HepG2 (cell line): ENCODE data around the gene SCAF4. TPM values are rescaled to one million over a fixed set of nuclear protein-coding genes. Genes with fewer than 3 reads are reported as not detected.

Experiments
- BCL6 ChIP-seq: IDR thresholded peaks from 2 replicates; pipeline ENCODE4 v1.6.1; 2016; ENCODE audit warnings: missing genetic modification reagents, missing compliant biosample characterization
- FOXO1 ChIP-seq: sonication (generic); formaldehyde crosslinking; IDR thresholded peaks from 2 replicates; pipeline ENCODE4 v1.4.0; 2020; ENCODE audit warnings: missing genetic modification reagents
- GABPA ChIP-seq, 2 experiments: IDR thresholded peaks; 2 replicates each; pipeline ENCODE4 v1.6.1; 2011 to 2016; ENCODE audit warnings: low read depth in 2 of 2, low read length in 1 of 2, missing biosample characterization in 1 of 2, missing genetic modification characterization in 1 of 2
- GATA4 ChIP-seq: sonication (generic); IDR thresholded peaks from 2 replicates; pipeline ENCODE4 v1.6.1; 2016; ENCODE audit warnings: antibody characterized with exemption, low read depth, borderline replicate concordance
- KLF13 ChIP-seq: sonication (generic); formaldehyde crosslinking; IDR thresholded peaks from 2 replicates; pipeline ENCODE4 v1.4.0; 2020; ENCODE audit warnings: mild to moderate bottlenecking, missing genetic modification reagents
- MBD4 ChIP-seq: IDR thresholded peaks from 2 replicates; pipeline ENCODE4 v1.6.1; 2012; ENCODE audit warnings: low read length, inconsistent platforms, borderline replicate concordance
- PCBP1 ChIP-seq: fragments of 200-400 bp; formaldehyde crosslinking; IDR thresholded peaks from 2 replicates; pipeline ENCODE4 v1.6.1; 2017; ENCODE audit warnings: mild to moderate bottlenecking, low read depth, low read length, borderline replicate concordance
- PLRG1 ChIP-seq: fragments of 450-650 bp; conservative IDR thresholded peaks from 2 replicates; pipeline ENCODE4 v1.6.1; 2016
- ZNF12 ChIP-seq: sonication (generic); formaldehyde crosslinking; IDR thresholded peaks from 2 replicates; pipeline ENCODE4 v1.5.0; 2020; ENCODE audit warnings: missing genetic modification reagents
- ZNF234 ChIP-seq: sonication (generic); formaldehyde crosslinking; conservative IDR thresholded peaks from 2 replicates; pipeline ENCODE4 v1.5.1; 2020; ENCODE audit warnings: mild to moderate bottlenecking, missing genetic modification reagents
- ZNF329 ChIP-seq: sonication (generic); formaldehyde crosslinking; IDR thresholded peaks from 2 replicates; pipeline ENCODE4 v1.9.0; 2021; ENCODE audit warnings: low read depth, mild to moderate bottlenecking, missing genetic modification reagents
- ZNF761 ChIP-seq: sonication (generic); formaldehyde crosslinking; conservative IDR thresholded peaks from 2 replicates; pipeline ENCODE4 v1.4.0; 2020; ENCODE audit warnings: mild to moderate bottlenecking, missing genetic modification reagents
- polyA plus RNA-seq, 8 experiments: library from polyadenylated mRNA; depleted of rRNA in 3 of 8; stranded (reverse) in 7 of 8; unstranded in 1 of 8; fragments of >200 nt; fragmentation: Illumina TruSeq in 4 of 8; extraction: Trizol in 4 of 8; gene quantifications; 2 replicates each; pipeline versions ENCODE4 v1.2.1 to v1.2.3, GENCODE V29; 2011 to 2016; ENCODE audit warnings: low read depth in 4 of 8, missing spikeins in 1 of 8, mixed read lengths in 1 of 8; ENCODE audit not compliant: insufficient read depth in 1 of 8
- total RNA-seq, 5 experiments: library from RNA; depleted of rRNA; stranded (reverse); fragments of >200 nt; fragmentation: Illumina TruSeq; extraction: Trizol; gene quantifications; 2 replicates each; pipeline ENCODE4 v1.2.3, GENCODE V29; 2016; ENCODE audit warnings: low read depth in 1 of 5
- TF ChIP-seq, protein P1 (sequence below): sonication (generic); formaldehyde crosslinking; IDR thresholded peaks from 2 replicates; pipeline ENCODE4 v1.8.1; 2022; ENCODE audit warnings: low read depth, mild to moderate bottlenecking, missing genetic modification reagents
- TF ChIP-seq, protein P2 (sequence below): sonication (generic); formaldehyde crosslinking; IDR thresholded peaks from 2 replicates; pipeline ENCODE4 v1.4.0; 2020; ENCODE audit warnings: missing genetic modification reagents
- TF ChIP-seq, protein P3 (sequence below): sonication (generic); formaldehyde crosslinking; IDR thresholded peaks from 2 replicates; pipeline ENCODE4 v1.8.1; 2022; ENCODE audit warnings: mild to moderate bottlenecking, missing genetic modification reagents
- TF ChIP-seq, protein P4 (sequence below), 2 experiments: sonication (generic) in 1 of 2; formaldehyde crosslinking in 1 of 2; IDR thresholded peaks; 2 replicates each; pipeline versions ENCODE4 v1.4.0 to v1.6.1; 2016 to 2020; ENCODE audit warnings: borderline replicate concordance in 1 of 2, low read depth in 1 of 2, mild to moderate bottlenecking in 1 of 2, missing genetic modification reagents in 1 of 2
- TF ChIP-seq, protein P5 (sequence below): sonication (generic); formaldehyde crosslinking; conservative IDR thresholded peaks from 2 replicates; pipeline ENCODE4 v1.8.0; 2022; ENCODE audit warnings: low read depth, missing genetic modification reagents

SCAF4 gene
- total and polyA plus RNA-seq, 2 of the 13 experiments (the other 11 are each of a cell fraction or from before 2014, with no cell fraction given), result 9.1 to 11.5 TPM

DNA sequence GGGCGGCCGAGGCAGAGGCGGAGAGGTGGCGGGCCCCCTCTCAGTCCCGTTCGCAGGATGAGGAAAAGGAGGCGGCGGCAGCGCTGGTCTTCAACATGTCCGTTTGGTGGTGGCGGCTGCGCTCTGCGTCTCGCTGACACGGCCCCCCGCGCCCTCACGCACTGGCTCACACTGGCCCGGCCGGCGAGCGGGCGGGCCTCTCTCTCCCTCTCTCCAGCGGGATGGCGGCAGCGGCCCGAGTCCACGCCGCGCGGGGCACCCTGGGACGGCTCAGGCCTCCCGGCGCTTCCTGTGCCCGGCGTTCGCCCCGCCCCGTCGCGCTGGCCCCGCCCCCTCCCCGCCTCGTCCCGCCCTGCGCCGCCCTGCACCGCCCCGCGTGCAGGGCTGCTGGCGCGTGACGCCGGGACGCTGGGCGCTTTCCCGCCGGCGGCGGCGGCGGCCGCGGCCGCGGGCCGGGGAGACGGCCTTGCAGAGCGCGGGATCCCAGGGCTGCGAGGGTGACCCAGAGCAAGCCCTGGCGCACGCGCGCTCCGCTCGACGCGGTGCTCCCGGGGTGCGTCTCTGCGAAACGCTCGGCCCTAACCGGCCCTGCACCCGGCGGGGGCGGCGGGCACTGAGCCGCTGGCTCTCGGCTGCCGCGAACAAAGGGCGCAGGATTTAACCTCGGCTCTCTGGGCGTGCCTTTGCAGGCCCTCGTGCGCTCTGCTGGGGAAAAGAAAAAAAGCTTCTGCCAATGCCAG, at the start of gene SCAF4 (continued):
- TF ChIP-seq, protein P1, sequence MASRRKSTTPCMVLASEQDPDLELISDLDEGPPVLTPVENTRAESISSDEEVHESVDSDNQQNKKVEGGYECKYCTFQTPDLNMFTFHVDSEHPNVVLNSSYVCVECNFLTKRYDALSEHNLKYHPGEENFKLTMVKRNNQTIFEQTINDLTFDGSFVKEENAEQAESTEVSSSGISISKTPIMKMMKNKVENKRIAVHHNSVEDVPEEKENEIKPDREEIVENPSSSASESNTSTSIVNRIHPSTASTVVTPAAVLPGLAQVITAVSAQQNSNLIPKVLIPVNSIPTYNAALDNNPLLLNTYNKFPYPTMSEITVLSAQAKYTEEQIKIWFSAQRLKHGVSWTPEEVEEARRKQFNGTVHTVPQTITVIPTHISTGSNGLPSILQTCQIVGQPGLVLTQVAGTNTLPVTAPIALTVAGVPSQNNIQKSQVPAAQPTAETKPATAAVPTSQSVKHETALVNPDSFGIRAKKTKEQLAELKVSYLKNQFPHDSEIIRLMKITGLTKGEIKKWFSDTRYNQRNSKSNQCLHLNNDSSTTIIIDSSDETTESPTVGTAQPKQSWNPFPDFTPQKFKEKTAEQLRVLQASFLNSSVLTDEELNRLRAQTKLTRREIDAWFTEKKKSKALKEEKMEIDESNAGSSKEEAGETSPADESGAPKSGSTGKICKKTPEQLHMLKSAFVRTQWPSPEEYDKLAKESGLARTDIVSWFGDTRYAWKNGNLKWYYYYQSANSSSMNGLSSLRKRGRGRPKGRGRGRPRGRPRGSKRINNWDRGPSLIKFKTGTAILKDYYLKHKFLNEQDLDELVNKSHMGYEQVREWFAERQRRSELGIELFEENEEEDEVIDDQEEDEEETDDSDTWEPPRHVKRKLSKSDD (CRISPR knock-in tag), result no peak; the same call in 1 of the 2 replicates
- TF ChIP-seq ZNF329 (CRISPR knock-in tag) (peak; percentile 76; the same call in 1 of the 2 replicates), BCL6 (CRISPR knock-in tag) (peak; percentile 4; the same call in 1 of the 2 replicates), ZNF234 (0 out of 2 replicates have a peak, but pooled peaks have one; percentile 15), FOXO1 (CRISPR knock-in tag) (no peak), PLRG1 (no peak), GABPA (IDR thresholded peaks at IDR 0.05; ENCODE audit: low read depth, low read length) (peak; percentile 40), GABPA (CRISPR knock-in tag; IDR thresholded peaks at IDR 0.05; ENCODE audit: low read depth) (no peak), GATA4 (peak; percentile 16; the same call in 1 of the 2 replicates), ZNF761 (CRISPR knock-in tag) (no peak), PCBP1 (no peak), MBD4 (no peak), KLF13 (CRISPR knock-in tag) (no peak), ZNF12 (CRISPR knock-in tag) (no peak)
- TF ChIP-seq, protein P2, sequence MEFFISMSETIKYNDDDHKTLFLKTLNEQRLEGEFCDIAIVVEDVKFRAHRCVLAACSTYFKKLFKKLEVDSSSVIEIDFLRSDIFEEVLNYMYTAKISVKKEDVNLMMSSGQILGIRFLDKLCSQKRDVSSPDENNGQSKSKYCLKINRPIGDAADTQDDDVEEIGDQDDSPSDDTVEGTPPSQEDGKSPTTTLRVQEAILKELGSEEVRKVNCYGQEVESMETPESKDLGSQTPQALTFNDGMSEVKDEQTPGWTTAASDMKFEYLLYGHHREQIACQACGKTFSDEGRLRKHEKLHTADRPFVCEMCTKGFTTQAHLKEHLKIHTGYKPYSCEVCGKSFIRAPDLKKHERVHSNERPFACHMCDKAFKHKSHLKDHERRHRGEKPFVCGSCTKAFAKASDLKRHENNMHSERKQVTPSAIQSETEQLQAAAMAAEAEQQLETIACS (CRISPR knock-in tag), result no peak
- TF ChIP-seq, protein P3, sequence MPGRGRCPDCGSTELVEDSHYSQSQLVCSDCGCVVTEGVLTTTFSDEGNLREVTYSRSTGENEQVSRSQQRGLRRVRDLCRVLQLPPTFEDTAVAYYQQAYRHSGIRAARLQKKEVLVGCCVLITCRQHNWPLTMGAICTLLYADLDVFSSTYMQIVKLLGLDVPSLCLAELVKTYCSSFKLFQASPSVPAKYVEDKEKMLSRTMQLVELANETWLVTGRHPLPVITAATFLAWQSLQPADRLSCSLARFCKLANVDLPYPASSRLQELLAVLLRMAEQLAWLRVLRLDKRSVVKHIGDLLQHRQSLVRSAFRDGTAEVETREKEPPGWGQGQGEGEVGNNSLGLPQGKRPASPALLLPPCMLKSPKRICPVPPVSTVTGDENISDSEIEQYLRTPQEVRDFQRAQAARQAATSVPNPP (CRISPR knock-in tag), result peak; percentile 75; the same call in 1 of the 2 replicates
- TF ChIP-seq, protein P4, sequence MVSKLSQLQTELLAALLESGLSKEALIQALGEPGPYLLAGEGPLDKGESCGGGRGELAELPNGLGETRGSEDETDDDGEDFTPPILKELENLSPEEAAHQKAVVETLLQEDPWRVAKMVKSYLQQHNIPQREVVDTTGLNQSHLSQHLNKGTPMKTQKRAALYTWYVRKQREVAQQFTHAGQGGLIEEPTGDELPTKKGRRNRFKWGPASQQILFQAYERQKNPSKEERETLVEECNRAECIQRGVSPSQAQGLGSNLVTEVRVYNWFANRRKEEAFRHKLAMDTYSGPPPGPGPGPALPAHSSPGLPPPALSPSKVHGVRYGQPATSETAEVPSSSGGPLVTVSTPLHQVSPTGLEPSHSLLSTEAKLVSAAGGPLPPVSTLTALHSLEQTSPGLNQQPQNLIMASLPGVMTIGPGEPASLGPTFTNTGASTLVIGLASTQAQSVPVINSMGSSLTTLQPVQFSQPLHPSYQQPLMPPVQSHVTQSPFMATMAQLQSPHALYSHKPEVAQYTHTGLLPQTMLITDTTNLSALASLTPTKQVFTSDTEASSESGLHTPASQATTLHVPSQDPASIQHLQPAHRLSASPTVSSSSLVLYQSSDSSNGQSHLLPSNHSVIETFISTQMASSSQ (IDR thresholded peaks at IDR 0.05; ENCODE audit: low read depth), result no peak
- TF ChIP-seq, protein P4 (CRISPR knock-in tag; IDR thresholded peaks at IDR 0.05; ENCODE audit: borderline replicate concordance), result no peak
- TF ChIP-seq, protein P5, sequence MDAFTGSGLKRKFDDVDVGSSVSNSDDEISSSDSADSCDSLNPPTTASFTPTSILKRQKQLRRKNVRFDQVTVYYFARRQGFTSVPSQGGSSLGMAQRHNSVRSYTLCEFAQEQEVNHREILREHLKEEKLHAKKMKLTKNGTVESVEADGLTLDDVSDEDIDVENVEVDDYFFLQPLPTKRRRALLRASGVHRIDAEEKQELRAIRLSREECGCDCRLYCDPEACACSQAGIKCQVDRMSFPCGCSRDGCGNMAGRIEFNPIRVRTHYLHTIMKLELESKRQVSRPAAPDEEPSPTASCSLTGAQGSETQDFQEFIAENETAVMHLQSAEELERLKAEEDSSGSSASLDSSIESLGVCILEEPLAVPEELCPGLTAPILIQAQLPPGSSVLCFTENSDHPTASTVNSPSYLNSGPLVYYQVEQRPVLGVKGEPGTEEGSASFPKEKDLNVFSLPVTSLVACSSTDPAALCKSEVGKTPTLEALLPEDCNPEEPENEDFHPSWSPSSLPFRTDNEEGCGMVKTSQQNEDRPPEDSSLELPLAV, result 0 out of 2 replicates have a peak, but pooled peaks have one; percentile 43
